Activated T-helper 1 cell treated with Interleukin-2 at 50 U/mL for 16 hours (primary cell): ENCODE measurements around the gene SIGLEC14.
A peak's percentile ranks its signal among the peaks of the same experiment; 100 is the strongest.
"Not testable (repeated sequence)": the region's sequence is repeated elsewhere in the genome, so short reads cannot be mapped to it uniquely, and the experiment has no call there.

Source experiments
- DNase-seq: peaks from one replicate; pipeline ENCODE4 v3.0.0-alpha.2; 2020; ENCODE audit warnings: low read depth

Gene SIGLEC14

GRCh38 chr19:51646730-51647129 is at the start of gene SIGLEC14:
TSS of gene SIGLEC14 (minus strand) at chr19:51646825. CDS start at chr19:51646759, 66 bp downstream.
- not testable (repeated sequence) for DNase-seq

- DNase-seq = no peak
These were observed 49.2 kb upstream of the SIGLEC14 start for GRCh38 chr19:51695702-51696315.

GRCh38 chr19:51695088-51695487 is 48.5 kb upstream of the SIGLEC14 start:
- DNase-seq = no peak

- DNase-seq = no peak
These were observed 47.9 kb upstream of the SIGLEC14 start for GRCh38 chr19:51694318-51695085.

DNA sequence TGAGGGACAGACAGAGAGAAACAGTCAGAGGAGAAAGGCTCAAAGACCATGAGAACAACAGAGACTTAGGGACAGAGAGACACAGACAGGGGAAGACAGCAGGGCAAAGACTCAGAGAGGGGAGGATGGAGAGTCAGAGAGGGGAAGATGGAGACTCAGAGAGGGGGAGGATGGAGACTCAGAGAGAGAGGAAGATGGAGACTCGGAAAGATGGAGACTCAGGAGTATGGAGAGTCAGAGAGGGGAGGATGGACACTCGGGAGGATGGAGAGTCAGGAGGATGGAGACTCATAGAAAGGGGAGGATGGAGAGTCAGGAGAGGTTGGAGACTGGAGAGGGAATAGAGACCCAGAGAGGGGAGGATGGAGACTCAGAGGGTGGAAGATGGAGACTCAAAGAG is 47.2 kb upstream of the SIGLEC14 start:
- DNase-seq = no peak

- DNase-seq = no peak
These were observed 46.6 kb upstream of the SIGLEC14 start, which contains the start of gene SPACA6 for GRCh38 chr19:51693260-51693659. TSS of gene SPACA6 (plus strand) at chr19:51693330. CDS start at chr19:51693527, 197 bp downstream.

DNA sequence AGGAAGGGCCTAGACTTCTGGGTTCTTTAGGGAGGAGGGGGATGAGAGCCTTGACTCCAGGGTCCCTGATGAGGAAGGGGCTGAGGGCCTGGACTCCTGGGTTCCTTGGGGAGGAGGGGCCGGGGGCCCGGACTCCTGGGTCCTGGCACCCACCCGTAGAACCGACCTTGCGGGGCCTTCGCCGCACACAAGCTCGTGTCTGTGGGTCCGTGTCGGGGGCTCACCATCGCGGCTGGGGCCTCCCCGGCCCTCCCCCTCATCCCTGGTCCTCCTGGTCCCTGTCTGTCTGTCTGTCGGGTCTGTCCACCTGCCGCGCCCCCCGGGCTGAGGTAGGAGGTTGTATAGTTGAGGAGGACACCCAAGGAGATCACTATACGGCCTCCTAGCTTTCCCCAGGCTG is 45.8 kb upstream of the SIGLEC14 start:
- no peak for DNase-seq

- no peak for DNase-seq
These were observed 45.2 kb upstream of the SIGLEC14 start for GRCh38 chr19:51691584-51692428.

GRCh38 chr19:51691074-51691583 is 44.5 kb upstream of the SIGLEC14 start:
- no peak for DNase-seq

- peak; percentile 35 for DNase-seq
These were observed 43.9 kb upstream of the SIGLEC14 start for GRCh38 chr19:51690454-51691073.

- DNase-seq = no peak
These were observed 43.3 kb upstream of the SIGLEC14 start for GRCh38 chr19:51689751-51690453.

GRCh38 chr19:51688671-51689571 is 42.3 kb upstream of the SIGLEC14 start:
- no peak for DNase-seq

- DNase-seq = no peak
These were observed 41.4 kb upstream of the SIGLEC14 start for GRCh38 chr19:51687791-51688670.

- DNase-seq = no peak
These were observed 39.5 kb upstream of the SIGLEC14 start for GRCh38 chr19:51686171-51686570.

- DNase-seq = no peak
These were observed 34.8 kb upstream of the SIGLEC14 start for GRCh38 chr19:51681286-51681941.

GRCh38 chr19:51680474-51680873 is 33.8 kb upstream of the SIGLEC14 start:
- no peak for DNase-seq

GRCh38 chr19:51676566-51677083 is 30.0 kb upstream of the SIGLEC14 start:
- no peak for DNase-seq

DNA sequence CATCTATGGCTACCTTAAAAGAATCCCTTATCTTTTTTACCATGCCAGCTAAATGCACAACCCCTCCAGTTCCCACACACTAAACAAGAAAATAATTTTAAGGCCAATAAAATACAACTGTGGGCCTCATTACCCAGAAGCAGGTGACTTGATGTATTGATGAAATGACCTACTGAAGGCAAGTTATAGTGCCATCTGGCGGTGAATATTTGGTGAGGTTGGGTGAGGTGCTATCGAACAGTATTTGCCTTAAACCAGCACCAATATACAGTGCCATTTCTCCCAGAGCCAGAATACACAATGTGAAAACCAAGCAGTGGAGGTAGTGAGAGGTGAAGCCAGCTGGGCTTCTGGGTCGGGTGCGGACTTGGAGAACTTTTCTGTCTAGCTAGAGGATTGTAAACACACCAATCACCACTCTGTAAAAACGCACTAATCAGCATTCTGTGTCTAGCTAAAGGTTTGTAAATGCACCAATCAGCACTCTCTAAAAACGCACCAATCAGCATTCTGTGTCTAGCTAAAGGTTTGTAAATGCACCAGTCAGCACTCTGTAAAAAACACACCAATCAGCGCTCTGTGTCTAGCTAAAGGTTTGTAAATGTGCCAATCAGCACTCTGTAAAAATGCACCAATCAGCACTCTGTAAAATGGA is 29.4 kb upstream of the SIGLEC14 start:
- not testable (repeated sequence) for DNase-seq
